ENCODE measurements around the gene STAB2.

STAB2 gene

GRCh38 chr12:103725398-103725797, 138.3 kb downstream of the STAB2 start:
- no peak overlapping the region for H3K27ac Mint-ChIP-seq
- H3K4me1 Mint-ChIP-seq (ENCODE audit: low read depth): no peaks in the 10 kb centered on the region
- H3K27me3 Mint-ChIP-seq: no peaks in the 10 kb centered on the region
- no peaks in the 10 kb centered on the region for H3K9me3 Mint-ChIP-seq (ENCODE audit: low read depth)
- no peak overlapping the region for H3K4me3 Mint-ChIP-seq
- no peaks in the 10 kb centered on the region for H3K36me3 Mint-ChIP-seq

GRCh38 chr12:103727638-103728037, 140.6 kb downstream of the STAB2 start:
- H3K36me3 Mint-ChIP-seq: peaks cover 2% of the 10 kb centered on the region
- H3K9me3 Mint-ChIP-seq (ENCODE audit: low read depth): peaks cover 5% of the 10 kb centered on the region
- peaks cover 3% of the 10 kb centered on the region for H3K27me3 Mint-ChIP-seq
- no peaks in the 10 kb centered on the region for H3K4me1 Mint-ChIP-seq (ENCODE audit: low read depth)
- H3K4me3 Mint-ChIP-seq: no peak overlapping the region
- H3K27ac Mint-ChIP-seq: no peak overlapping the region

- no peak overlapping the region for H3K27ac Mint-ChIP-seq
- peaks cover 2% of the 10 kb centered on the region for H3K36me3 Mint-ChIP-seq
- peaks cover 3% of the 10 kb centered on the region for H3K27me3 Mint-ChIP-seq
- no peaks in the 10 kb centered on the region for H3K4me1 Mint-ChIP-seq (ENCODE audit: low read depth)
- peaks cover 5% of the 10 kb centered on the region for H3K9me3 Mint-ChIP-seq (ENCODE audit: low read depth)
- no peak overlapping the region for H3K4me3 Mint-ChIP-seq
These were observed 141.2 kb downstream of the STAB2 start for GRCh38 chr12:103728323-103728722.

- H3K9me3 Mint-ChIP-seq (ENCODE audit: low read depth): peaks cover 5% of the 10 kb centered on the region
- H3K27me3 Mint-ChIP-seq: peaks cover 3% of the 10 kb centered on the region
- peaks cover 2% of the 10 kb centered on the region for H3K36me3 Mint-ChIP-seq
- H3K4me1 Mint-ChIP-seq (ENCODE audit: low read depth): no peaks in the 10 kb centered on the region
- no peak overlapping the region for H3K4me3 Mint-ChIP-seq
- no peak overlapping the region for H3K27ac Mint-ChIP-seq
These were observed 142.4 kb downstream of the STAB2 start for GRCh38 chr12:103729499-103729898.

- Mint-ChIP-seq H3K9me3 (ENCODE audit: low read depth) (peaks cover 5% of the 10 kb centered on the region), H3K4me1 (ENCODE audit: low read depth) (no peaks in the 10 kb centered on the region), H3K4me3 (no peak overlapping the region), H3K27me3 (peaks cover 3% of the 10 kb centered on the region), H3K36me3 (peaks cover 2% of the 10 kb centered on the region), H3K27ac (no peak overlapping the region)
These were observed 144.5 kb downstream of the STAB2 start for GRCh38 chr12:103731539-103731938.

GRCh38 chr12:103734863-103735262, 147.8 kb downstream of the STAB2 start:
- Mint-ChIP-seq H3K27ac (no peak overlapping the region), H3K36me3 (peaks cover 2% of the 10 kb centered on the region), H3K9me3 (ENCODE audit: low read depth) (peaks cover 5% of the 10 kb centered on the region), H3K27me3 (peaks cover 3% of the 10 kb centered on the region), H3K4me1 (ENCODE audit: low read depth) (no peaks in the 10 kb centered on the region), H3K4me3 (no peak overlapping the region)

- peaks cover 3% of the 10 kb centered on the region for H3K27me3 Mint-ChIP-seq
- H3K4me3 Mint-ChIP-seq: no peak overlapping the region
- peaks cover 2% of the 10 kb centered on the region for H3K36me3 Mint-ChIP-seq
- H3K9me3 Mint-ChIP-seq (ENCODE audit: low read depth): peaks cover 5% of the 10 kb centered on the region
- H3K27ac Mint-ChIP-seq: no peak overlapping the region
- no peaks in the 10 kb centered on the region for H3K4me1 Mint-ChIP-seq (ENCODE audit: low read depth)
These were observed 148.2 kb downstream of the STAB2 start for GRCh38 chr12:103735291-103735690.

- Mint-ChIP-seq H3K27ac (no peak overlapping the region), H3K4me3 (no peak overlapping the region), H3K36me3 (peaks cover 2% of the 10 kb centered on the region), H3K27me3 (peaks cover 2% of the 10 kb centered on the region), H3K4me1 (ENCODE audit: low read depth) (no peaks in the 10 kb centered on the region), H3K9me3 (ENCODE audit: low read depth) (peaks cover 2% of the 10 kb centered on the region)
These were observed 149.5 kb downstream of the STAB2 start for GRCh38 chr12:103736572-103736971.

- Mint-ChIP-seq H3K4me1 (ENCODE audit: low read depth) (no peaks in the 10 kb centered on the region), H3K27me3 (no peaks in the 10 kb centered on the region), H3K36me3 (no peaks in the 10 kb centered on the region), H3K9me3 (ENCODE audit: low read depth) (no peaks in the 10 kb centered on the region), H3K27ac (no peak overlapping the region), H3K4me3 (no peak overlapping the region)
These were observed 150.8 kb downstream of the STAB2 start for GRCh38 chr12:103737881-103738280.

GRCh38 chr12:103742349-103742932, 155.4 kb downstream of the STAB2 start:
- no peaks in the 10 kb centered on the region for H3K9me3 Mint-ChIP-seq (ENCODE audit: low read depth)
- no peak overlapping the region for H3K4me3 Mint-ChIP-seq
- no peaks in the 10 kb centered on the region for H3K36me3 Mint-ChIP-seq
- H3K27me3 Mint-ChIP-seq: no peaks in the 10 kb centered on the region
- H3K4me1 Mint-ChIP-seq (ENCODE audit: low read depth): no peaks in the 10 kb centered on the region
- H3K27ac Mint-ChIP-seq: no peak overlapping the region

- Mint-ChIP-seq H3K9me3 (ENCODE audit: low read depth) (no peaks in the 10 kb centered on the region), H3K27me3 (no peaks in the 10 kb centered on the region), H3K36me3 (no peaks in the 10 kb centered on the region), H3K4me1 (ENCODE audit: low read depth) (no peaks in the 10 kb centered on the region), H3K4me3 (no peak overlapping the region), H3K27ac (no peak overlapping the region)
These were observed 156.7 kb downstream of the STAB2 start for GRCh38 chr12:103743788-103744187.

GRCh38 chr12:103745962-103746361, 158.9 kb downstream of the STAB2 start:
- Mint-ChIP-seq H3K36me3 (no peaks in the 10 kb centered on the region), H3K4me1 (ENCODE audit: low read depth) (no peaks in the 10 kb centered on the region), H3K27ac (no peak overlapping the region), H3K27me3 (no peaks in the 10 kb centered on the region), H3K9me3 (ENCODE audit: low read depth) (no peaks in the 10 kb centered on the region), H3K4me3 (no peak overlapping the region)

GRCh38 chr12:103748002-103748401, 160.9 kb downstream of the STAB2 start:
- no peaks in the 10 kb centered on the region for H3K9me3 Mint-ChIP-seq (ENCODE audit: low read depth)
- H3K4me1 Mint-ChIP-seq (ENCODE audit: low read depth): no peaks in the 10 kb centered on the region
- no peak overlapping the region for H3K4me3 Mint-ChIP-seq
- peaks cover 2% of the 10 kb centered on the region for H3K36me3 Mint-ChIP-seq
- H3K27me3 Mint-ChIP-seq: peaks cover 4% of the 10 kb centered on the region
- no peak overlapping the region for H3K27ac Mint-ChIP-seq

- Mint-ChIP-seq H3K36me3 (peaks cover 2% of the 10 kb centered on the region), H3K9me3 (ENCODE audit: low read depth) (no peaks in the 10 kb centered on the region), H3K27me3 (peaks cover 4% of the 10 kb centered on the region), H3K4me3 (no peak overlapping the region), H3K4me1 (ENCODE audit: low read depth) (no peaks in the 10 kb centered on the region), H3K27ac (no peak overlapping the region)
These were observed 161.8 kb downstream of the STAB2 start for GRCh38 chr12:103748875-103749274.

- no peaks in the 10 kb centered on the region for H3K9me3 Mint-ChIP-seq (ENCODE audit: low read depth)
- peaks cover 4% of the 10 kb centered on the region for H3K27me3 Mint-ChIP-seq
- peaks cover 2% of the 10 kb centered on the region for H3K36me3 Mint-ChIP-seq
- H3K4me1 Mint-ChIP-seq (ENCODE audit: low read depth): no peaks in the 10 kb centered on the region
- H3K4me3 Mint-ChIP-seq: no peak overlapping the region
- H3K27ac Mint-ChIP-seq: no peak overlapping the region
These were observed 164.1 kb downstream of the STAB2 start for GRCh38 chr12:103751171-103751570.

GRCh38 chr12:103751600-103751999, 164.5 kb downstream of the STAB2 start:
- H3K4me3 Mint-ChIP-seq: no peak overlapping the region
- peaks cover 2% of the 10 kb centered on the region for H3K36me3 Mint-ChIP-seq
- H3K9me3 Mint-ChIP-seq (ENCODE audit: low read depth): no peaks in the 10 kb centered on the region
- no peaks in the 10 kb centered on the region for H3K4me1 Mint-ChIP-seq (ENCODE audit: low read depth)
- no peak overlapping the region for H3K27ac Mint-ChIP-seq
- peaks cover 4% of the 10 kb centered on the region for H3K27me3 Mint-ChIP-seq

Data from activated naive CD8-positive, alpha-beta T cell (primary cell).